GM19438 (cell line): ENCODE results near the gene SEC14L2.
"Not testable (repeated sequence)": the region's sequence is repeated elsewhere in the genome, so short reads cannot be mapped to it uniquely, and the experiment has no call there.

Experiments used
- ATAC-seq: cut with Tn5 transposase; IDR thresholded peaks from one replicate; pipeline ENCODE4 v1.9.1; 2021; ENCODE audit warnings: low read depth; ENCODE audit not compliant: unreplicated experiment

Gene SEC14L2

GRCh38 chr22:30373331-30374325 is 23.2 kb upstream of the SEC14L2 start:
- no peak for ATAC-seq

DNA sequence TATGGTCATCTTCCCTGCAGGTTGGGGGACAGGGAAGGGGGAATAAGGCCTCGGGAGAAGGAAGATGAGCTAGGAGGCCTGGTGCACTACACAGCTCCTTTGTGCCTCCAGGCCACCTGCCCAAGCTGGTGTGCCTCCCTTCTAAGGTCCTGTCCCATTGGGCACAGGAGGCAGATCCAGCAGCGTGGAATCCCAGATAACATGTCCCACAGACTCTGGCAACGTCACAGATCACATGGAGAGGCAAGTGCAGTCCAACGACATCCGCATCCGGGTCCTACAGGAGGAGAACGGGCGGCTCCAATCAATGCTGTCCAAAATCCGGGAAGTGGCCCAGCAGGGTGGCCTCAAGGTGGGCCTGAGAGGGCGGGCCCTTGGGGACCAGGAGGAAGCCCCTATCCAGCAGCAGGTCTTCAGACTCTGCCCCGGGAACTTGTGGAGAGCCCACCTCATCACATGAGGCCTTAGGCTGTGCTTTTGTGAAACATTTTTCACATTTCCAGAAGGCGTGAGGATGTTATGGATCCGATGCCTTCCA is 21.4 kb upstream of the SEC14L2 start:
- no peak for ATAC-seq

GRCh38 chr22:30380011-30380410 is 16.8 kb upstream of the SEC14L2 start:
- ATAC-seq = no peak

GRCh38 chr22:30381264-30381663 is 15.6 kb upstream of the SEC14L2 start:
- ATAC-seq = no peak

DNA sequence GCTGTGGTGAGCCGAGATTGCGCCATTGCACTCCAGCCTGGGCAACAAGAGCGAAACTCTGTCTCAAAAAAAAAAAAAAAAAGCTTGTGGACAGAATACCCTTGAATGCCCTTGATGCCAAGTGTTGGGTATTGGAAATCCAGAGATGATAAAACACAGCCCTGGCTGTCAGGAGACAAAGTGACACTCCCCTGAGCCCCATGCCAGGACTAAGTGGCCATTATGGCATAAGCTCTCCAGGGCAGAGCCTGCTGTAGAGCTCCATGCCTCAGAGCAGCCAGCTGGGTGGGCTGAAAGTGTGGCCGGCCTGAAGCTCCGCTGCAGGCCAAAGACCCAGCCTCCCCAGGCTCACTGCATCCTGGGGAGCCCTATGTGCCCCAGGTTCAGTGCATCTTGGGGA is 14.5 kb upstream of the SEC14L2 start:
- ATAC-seq = no peak

DNA sequence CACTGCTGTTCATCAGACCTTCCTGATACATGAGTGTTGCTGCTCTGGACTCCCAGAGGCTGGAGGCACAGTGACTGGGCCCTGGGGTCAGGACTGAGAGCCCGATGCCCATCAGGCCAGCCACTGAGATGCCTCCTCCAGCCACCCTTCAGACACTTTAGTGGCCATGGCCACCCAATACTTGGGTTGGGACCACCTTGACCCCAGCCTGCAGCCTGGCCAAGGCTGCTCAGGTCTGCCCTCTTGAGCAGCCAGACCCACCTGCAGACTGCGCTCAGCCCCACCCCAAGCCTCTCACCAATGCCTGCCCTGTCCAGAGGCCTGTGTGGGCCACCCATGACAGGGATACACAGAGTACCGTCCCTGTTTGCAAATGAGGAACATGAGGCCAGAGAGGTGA is 13.8 kb upstream of the SEC14L2 start:
- ATAC-seq = no peak

- no peak for ATAC-seq
These were observed 10.9 kb upstream of the SEC14L2 start for GRCh38 chr22:30385942-30386341.

GRCh38 chr22:30386608-30386959 is 10.2 kb upstream of the SEC14L2 start:
- ATAC-seq = no peak

GRCh38 chr22:30386960-30387827 is 9.6 kb upstream of the SEC14L2 start, which contains the start of gene RNF215:
TSS of gene RNF215 (minus strand) at chr22:30387411. CDS start at chr22:30387313, 98 bp downstream.
- peak; percentile 65 for ATAC-seq

- ATAC-seq = no peak
These were observed 5.7 kb upstream of the SEC14L2 start for GRCh38 chr22:30390974-30391691.

- ATAC-seq = no peak
These were observed 4.0 kb upstream of the SEC14L2 start for GRCh38 chr22:30392661-30393321.

- no peak for ATAC-seq
These were observed 3.5 kb upstream of the SEC14L2 start for GRCh38 chr22:30393322-30393680.

GRCh38 chr22:30393885-30394284 is 2.9 kb upstream of the SEC14L2 start:
- ATAC-seq = no peak

- ATAC-seq = no peak
These were observed 1.1 kb downstream of the SEC14L2 start for GRCh38 chr22:30397656-30398635.

- ATAC-seq = no peak
These were observed 2.2 kb downstream of the SEC14L2 start for GRCh38 chr22:30398685-30399680.

GRCh38 chr22:30399718-30400117 is 2.9 kb downstream of the SEC14L2 start:
- no peak for ATAC-seq

DNA sequence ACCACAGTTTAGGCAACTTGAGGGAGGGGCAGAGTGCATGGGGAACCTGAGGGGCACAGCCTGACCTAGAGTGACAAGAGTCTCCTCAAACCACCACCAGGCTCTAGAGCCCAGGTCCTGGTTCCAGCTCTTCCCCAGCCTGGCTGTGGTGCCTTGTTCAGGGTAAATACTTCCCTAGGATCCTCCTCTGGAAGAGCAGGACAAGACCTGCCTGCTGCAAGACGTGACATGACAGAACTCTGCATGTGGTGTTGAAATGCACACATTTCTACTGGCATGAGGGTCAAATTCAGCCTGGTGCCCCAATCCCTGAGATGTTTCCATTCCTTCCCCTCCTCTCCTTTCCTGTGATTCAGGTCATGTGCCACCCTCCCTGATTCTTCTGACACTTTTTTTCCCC is 3.3 kb downstream of the SEC14L2 start:
- no peak for ATAC-seq

DNA sequence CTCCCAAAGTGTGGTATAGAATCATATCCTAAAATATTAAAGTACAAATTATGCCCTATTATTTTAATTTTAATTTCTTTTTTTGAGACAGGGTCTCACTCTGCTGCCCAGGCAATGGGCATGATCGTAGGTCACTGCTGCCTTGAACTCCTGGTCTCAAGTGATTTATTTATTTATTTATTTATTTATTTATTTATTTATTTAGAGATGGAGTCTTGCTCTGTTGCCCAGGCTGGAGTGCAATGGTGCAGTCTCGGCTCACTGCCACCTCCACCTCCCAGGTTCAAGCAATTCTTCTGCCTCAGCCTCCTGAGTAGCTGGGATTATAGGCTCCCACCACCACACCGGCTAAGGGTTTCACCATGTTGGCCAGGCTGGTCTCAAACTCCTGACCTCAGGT is 4.2 kb downstream of the SEC14L2 start:
- ATAC-seq = not testable (repeated sequence)
